IPS DF 4.7 (cell line): ENCODE measurements around the gene FAM98A.

Experiments
- DNase-seq: peaks from one replicate; pipeline ENCODE4 v3.0.0-alpha.2; 2013; ENCODE audit warnings: low spot score; ENCODE audit errors: extremely low read depth

Gene FAM98A

DNA sequence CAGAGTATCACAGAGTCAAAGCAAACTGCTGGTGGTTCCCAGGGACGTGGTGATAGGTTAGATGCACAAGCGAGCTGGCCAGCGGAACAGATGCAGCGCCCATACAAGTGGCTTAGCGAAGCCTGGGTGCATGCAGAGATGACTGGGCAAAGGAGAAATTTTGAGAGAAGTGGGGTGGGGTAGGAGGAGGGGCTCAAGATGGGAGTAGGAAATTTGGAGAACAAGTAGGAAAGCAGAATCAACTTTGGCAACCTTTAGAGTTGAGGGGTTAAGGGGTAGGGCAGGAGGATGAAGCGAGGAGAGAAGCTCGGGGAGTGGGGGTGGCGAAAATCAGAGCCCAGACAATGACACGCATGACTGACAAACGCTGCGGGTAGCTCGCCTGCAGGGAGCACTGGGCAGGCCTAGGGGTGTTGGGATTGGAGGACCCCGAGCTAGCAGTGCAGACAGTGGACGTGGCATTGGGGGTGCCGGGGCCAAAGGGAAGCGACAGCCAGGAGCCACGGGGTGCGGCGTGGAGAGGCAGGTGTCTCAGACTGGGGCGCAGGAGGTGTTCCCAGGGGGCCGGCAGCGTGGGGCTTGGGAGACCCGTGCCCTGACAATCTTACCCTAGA is 431 bp downstream of the FAM98A start:
- DNase-seq, result no peak

DNA sequence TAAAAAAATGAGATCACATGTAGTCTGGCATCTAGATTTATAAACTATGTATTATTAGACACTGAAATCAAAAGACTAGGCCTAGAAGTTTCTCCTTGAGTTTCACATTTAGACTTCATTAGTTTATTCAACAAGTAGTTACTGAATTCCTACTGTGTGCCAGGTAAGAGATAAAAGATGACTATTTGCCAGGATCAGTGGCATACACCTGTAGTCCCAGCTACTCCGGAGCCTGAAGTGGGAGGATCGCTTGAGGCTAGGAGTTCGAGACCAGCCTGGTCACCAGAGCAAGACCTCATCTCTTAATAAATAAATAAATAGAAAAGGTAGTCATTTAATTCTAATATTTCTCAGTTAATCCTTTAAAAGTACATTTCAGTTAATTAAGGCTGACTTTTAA is 2.1 kb downstream of the FAM98A start:
- DNase-seq, result no peak

DNA sequence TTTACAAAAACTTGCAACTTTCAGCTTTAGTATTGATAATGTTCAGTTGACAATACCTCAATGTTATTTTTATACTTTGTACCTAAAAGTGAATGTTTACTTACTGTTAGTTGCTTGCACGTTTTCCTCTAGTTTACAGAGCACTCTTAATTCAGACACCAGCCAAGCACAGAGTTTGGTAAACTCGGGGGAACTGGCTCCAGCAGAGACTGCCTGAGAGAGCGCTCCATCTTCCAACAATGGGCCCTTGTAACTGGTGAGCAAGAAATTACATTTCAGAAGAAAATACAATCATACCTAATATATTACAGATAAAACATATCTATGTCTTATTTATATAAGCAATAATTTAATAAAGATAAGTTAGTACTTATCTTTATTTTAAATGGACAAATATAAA is 3.7 kb downstream of the FAM98A start:
- no peak for DNase-seq

DNA sequence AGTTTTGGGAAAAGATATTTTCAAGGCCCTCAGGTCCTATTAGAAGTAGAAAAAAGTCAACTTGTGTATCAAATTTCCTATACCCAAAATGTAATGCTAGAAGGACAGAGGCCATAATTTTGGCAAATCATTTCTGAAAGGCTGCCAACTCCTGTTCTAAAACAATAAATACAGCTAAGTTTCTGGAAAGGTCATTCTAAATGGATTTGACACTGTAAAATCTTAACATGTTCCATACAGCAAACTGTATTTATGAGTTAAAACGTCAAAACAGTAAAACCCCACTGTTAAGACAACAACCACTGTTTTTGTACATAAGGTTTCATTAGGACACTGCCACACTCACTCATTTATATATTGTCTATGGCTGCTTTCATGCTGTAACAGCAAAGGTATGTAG is 9.7 kb downstream of the FAM98A start:
- no peak for DNase-seq

DNA sequence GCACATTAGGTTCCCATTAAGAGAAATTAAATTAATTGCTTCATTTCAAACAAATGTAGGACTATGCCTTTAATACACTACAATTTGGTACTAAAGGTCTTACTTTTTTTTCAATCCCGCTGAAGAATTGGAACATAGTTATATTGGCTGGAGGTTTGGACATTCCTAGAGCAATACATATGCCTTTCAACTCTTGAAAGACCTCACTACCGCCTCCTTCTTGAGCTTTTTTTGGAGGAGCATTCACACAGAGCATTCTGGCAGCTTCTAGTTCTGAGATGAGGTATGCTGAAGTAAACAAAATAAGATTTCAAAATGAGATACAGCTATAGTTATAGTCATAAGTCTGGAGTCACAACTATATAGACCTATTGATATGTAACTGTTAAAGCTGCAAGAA is 10.9 kb downstream of the FAM98A start:
- DNase-seq, result no peak

DNA sequence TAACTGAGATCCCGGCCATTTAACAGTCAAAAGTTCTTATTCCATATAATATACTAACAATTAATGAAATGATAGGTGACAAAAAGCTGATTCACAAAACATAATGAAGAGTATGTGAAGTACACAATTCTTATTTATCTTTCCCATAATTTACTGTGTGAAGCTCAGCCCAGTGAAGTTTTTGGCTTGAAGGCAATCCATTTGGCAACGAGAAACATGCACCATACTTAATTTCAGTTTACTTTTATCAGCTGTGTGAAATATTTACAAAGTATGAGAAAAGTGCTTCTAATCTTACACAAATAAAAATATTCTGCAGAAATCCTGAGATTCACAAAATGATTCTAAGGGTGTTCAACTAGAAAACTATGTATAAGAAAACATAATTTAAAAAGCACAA is 12.3 kb downstream of the FAM98A start:
- no peak for DNase-seq

DNA sequence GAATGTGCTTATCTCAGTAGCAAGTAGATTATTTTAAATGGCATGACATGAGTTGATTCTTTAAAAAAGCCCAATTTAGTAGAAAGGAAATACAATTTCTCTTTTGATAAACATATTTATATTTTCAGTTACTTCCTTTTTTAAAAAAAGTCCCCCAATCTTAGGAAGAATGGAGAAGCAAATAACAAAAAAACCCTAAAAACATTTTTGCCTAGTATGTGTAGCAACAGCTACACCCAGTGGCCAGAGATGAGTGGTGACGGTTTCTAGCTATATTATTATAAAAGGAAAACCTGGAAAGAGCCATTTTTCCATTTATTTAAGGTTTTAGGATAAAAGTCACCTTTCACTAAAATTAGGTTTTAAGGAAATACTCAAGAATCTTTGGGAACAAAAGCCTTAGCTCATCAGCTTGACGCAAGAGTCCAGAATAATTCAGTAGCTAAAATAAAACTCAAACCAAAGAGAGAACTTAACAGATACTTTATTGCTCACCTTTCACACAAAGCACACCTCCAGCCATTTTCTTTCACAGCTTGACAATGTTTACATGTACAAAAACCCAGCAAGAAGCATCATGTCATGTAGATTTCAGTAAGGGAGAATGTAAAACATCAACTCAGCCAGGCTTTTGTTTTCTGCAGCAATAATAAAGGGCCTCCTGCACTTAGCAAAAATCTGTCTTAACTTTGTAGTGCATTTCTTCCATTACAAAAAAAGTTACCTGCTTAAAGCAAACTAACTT is 15.7 kb downstream of the FAM98A start:
- DNase-seq, result no peak

DNA sequence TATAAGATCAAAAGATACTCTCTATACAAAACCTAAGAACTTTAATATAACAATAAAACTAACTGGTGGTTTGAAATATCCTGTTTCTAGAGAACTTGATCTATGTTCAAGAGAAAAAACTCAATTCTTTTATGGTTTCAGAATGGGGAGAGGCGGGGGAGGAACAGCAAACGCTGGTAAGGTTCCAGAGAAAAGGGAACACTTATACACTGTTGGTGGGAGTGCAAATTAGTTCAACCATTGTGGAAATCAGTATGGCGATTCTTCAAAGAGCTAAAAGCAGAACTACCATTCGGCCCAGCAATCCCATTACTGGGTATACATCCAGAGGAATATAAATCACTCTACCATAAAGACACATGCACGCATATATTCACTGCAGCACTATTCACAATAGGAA is 17.2 kb downstream of the FAM98A start:
- no peak for DNase-seq

DNA sequence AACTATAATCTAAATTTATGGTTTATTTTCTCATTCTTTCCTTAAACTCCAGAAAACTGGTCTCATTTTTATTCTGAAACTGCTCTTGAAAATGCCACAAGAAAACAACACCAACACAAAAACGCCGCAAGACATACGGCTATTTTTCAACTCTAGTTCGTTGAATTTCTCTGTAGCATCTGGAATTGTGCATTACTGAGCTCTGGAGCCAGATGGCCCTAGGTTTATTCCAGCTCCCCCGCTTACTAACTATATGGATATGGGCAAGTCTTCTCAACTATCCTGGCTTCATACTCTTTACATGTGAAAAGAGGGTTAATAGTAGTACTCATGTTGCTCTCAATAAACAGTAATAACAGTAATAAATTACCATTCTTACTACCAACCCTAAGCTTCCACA is 19.9 kb downstream of the FAM98A start:
- no peak for DNase-seq

DNA sequence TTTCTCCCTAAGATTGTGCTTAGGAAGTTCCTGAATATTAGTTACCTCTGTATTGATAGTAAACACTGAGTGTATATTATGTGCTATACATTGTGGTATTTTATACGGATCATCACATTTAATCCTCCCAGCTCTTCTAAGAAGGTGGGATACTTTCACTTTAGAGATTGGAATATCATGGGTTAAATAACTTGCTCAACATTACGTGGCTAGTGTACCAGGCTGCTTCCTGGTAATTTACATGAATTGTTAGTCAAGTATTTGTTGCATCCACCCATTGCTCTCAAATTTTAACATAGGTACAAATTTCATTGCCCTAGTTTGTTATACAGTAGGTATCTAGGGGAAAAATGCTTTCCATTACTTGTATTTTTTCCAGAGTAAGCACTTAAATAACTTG is 21.4 kb downstream of the FAM98A start:
- no peak for DNase-seq

DNA sequence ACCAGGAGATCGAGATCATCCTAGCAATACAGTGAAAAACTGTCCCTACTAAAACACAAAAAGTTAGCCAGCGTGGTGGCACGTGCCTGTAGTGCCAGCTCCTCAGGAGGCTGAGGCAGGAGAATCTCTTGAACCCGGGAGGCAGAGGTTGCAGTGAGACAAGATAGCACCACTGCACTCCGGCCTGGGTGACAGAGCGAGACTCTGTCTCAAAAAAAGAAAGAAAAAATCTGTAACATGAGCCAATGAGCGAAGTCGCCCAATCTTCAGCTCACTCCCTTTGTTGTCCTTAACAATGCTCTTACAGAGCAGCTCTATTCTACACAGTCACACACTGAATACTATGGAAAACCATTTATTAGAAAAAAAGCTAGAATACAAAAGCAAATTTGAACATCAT is 22.0 kb downstream of the FAM98A start:
- DNase-seq, result no peak

DNA sequence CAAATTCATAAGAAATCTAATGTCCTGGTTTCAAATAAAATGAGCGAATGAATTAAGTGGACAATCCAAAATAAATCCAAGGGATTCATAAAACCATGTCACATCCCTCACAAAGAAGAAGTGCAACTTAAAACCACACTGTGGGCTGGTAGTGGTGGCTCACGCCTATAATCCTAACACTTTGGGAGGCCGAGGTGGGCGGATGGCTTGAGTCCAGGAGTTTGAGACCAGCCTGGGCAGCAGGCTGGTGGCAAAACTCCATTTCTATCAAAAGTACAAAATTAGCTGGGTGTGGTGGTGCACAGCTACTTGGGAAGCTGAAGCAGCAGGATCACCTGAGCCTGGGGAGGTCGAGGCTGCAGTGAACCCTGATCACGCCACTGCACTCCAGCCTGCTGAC is 25.4 kb downstream of the FAM98A start:
- no peak for DNase-seq

DNA sequence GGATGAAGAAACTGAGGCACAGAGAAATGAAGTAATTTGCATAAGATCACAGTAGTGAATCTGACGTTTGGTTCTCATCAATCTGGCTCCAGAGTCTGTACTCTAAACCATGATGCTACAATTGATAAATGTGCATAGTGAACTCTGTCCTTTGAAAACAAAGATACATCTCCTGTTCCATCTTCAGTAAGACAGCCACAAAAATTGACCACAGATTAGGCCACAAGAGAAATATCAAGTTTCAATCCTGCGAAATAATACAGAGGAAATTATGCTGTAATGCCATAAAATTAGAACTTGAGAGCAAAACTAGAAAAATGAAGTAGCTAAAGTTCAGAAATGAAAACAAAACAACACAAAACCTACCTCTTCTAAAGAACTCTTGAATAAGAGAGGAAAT is 28.4 kb downstream of the FAM98A start:
- DNase-seq, result no peak

DNA sequence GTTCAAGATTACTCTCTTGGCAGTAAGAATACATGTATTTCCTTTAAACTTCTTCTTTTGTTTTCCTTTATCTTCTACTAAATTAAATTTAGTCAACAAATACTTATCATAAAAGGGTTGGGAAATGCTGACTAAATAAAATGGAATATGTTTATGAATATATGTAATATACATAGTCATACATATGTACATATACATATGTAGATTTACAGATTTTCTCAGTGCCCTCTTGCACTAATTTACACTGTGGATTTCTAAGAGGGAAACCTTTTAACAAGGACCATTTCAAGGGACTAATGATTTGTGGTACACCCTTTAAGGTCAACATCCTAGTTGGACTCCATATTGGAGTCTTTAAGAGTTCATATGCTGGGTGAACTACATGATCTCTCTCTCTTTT is 37.2 kb downstream of the FAM98A start:
- DNase-seq, result no peak

DNA sequence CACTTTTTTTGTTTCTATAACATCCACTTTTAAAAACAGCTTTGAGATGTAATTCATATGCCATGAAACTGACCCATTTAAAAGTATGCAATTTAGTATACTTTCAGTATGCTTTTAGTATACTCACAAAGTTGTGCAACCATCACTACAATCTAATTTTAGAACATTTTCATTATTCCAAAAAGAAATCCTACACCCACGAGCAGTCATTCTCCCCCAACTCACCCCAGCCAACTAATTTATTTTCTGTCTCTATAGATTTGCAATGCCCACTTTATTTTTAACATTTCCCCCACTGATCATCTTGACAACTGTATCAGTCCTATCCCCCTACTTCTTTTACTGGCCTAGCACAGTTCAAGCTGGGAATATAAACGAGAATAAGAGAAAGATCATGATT is 39.1 kb downstream of the FAM98A start:
- DNase-seq, result no peak

DNA sequence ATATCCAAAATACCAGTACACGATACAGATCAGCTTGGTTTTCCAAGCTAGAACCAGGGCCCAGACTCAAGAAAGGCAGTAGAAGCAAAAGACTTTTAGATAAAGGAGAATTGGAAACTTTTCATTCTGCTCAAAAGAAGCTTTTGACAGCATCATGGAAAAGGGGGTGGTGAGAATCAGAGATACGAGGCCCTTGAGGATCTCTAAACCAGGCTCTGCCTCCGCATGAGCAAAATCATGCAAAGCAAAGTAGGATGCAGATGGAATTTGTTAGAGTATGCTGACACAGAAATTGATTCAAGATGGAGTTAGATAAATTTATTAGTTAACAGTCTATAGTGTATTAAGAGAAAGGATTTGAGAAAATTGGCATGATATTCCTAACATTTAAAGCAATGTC is 39.8 kb downstream of the FAM98A start:
- DNase-seq, result no peak

DNA sequence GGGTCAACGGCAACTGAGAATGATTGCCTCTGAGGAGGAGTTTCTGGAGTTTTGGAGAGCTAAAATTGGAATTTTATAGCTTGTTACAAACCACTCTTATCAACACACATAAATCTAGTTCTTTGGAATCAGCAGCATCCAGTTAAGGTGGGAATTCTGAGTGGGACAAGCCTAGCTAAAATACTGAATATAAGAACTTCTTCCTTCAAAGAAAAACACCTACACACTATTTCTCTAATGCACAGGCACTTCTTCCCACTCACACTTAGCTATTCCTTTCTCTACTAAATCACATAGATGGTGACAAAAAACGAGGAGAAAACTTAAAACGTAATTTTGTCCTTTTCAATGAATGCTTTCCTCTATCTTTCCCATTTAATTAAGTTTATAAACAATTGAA is 43.4 kb downstream of the FAM98A start:
- DNase-seq, result no peak

DNA sequence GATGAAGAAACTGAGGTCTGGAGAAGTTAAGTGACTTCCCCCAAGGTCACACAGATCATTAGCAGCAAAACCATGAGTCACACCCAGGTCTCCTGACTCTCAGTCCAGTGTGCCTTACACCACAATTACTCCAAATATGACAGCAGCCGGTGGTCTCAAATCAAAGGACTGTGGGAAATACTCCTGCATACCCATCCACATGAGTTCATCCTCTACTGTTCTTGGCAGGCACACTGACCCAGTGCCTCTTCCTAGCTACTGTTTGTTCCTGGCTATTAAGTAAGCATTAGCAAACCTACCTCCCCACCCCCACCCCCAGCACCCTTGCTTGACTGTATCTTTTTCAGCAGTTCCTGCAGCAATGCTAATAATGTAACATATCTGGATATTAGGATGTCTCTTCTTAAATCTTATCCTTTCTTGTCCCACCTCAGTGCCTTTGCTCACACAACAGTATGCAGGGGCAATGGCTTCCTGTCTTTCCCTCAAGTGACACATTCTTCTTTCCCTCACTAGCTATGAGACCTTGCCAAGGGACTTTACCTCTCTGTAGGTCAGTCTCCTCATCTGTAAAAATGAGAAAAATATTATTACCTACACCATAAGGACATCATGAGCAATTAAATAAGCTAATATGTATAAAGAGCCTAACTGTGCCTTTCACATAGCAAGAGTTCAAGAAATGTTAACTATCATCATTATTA is 46.2 kb downstream of the FAM98A start:
- DNase-seq, result no peak

DNA sequence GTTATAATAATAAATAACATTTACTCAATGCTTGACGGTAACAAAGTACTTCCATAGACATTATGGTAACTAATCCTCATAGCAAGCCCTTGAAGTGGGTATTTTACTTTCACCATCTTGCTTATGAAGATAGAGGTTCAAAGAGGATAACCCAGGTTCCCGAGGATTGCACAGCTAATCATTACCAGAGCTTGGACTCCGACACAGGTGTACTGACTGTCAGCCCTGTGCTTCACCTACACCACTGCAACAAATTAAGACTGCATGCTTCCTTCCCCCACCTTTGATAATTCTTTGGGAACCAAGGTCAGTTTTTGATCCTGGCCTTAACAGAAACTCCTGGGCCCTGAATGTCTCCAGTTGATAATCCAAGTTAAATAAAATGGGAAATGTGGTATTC is 48.9 kb downstream of the FAM98A start:
- DNase-seq, result no peak

DNA sequence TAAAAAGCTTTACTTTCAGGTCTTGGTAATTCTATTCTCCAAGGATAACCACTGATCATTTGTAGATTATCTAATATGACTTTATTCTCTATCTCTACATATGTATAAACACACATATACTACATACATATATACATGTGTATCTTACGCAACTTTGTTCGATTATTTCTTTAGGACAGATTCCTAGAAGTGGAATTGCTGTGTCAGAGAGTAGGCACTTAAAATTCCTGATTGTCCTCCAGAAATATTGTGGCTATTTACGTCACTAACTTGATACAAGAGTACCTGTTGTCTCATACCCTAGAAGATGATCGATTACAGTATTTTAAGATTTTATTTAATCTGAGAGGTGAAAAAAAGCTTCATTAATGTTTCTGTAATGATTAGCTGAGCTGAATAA is 57.9 kb downstream of the FAM98A start:
- no peak for DNase-seq

DNA sequence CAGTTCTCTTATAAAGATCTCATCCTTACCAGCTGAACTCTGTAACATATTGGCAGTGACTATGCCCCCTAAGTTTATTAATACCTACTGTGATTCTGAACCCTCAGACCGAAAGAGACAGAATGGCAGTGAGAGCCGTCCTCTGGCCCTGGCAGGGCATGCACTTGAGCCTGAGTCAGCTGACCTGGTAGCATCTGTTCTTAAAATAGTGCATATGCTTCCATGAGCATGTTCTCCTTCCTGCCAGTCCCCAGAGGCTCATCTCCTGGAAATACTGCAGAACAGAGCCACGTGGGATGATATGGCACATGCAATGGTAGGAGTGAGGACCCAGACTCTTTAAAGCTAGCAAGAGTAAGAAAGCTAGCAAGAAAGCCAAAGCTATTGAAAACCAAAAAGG is 63.7 kb downstream of the FAM98A start:
- DNase-seq, result no peak
